ENCODE data around the gene PROX1. TPM values are rescaled to one million over a fixed set of nuclear protein-coding genes. Genes with fewer than 3 reads are reported as not detected.
A peak's percentile ranks its signal among the peaks of the same experiment; 100 is the strongest.

PROX1 gene
- total RNA-seq, 2 donors from 2014 or later, result 0.21 to 4.3 TPM

DNA sequence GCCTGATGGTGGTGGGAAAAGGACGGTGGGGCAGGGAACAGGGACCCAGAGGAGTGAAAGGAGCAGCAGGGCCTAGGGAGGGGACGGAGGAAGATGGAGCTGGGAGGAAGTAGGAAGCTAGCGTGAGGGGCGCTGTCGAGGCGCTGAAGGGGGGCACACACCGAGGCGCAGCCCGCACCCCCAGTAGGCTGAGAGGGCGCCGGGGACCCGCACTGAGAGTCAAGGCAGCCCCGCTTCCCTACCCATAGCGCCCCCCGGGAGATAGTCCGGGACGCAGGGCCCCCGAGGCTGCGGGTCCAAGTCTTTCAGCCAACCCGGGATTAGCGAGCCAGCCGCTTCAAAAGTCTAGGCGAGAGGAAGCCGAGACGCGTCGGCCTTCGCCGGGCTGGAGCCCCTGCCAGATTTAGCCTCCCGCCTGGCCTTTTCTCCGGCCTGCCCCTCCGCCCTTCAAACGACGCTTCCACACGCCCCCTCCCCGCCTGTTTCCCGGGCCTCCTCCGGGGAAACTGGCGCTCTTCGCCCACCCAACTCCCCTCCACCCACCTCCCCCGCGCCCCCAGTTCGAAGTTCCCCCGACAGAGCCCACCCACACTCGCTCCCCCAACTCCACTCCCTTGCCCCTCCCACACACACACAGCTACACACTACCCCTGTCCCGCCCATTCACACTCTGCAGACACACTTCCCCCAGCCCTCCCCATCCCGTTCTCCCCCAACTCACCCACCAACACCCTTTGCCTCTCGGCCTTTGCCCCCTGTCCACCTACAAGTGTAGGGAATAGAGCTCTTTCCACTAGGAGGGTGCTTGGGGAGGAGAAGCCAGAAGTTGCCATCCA lies 7.8 kb upstream of the PROX1 start:
- no peak overlapping the region for H3K27ac ChIP-seq
- peaks cover 21% of the 10 kb centered on the region for H3K27me3 ChIP-seq (replicated peaks; ENCODE audit: insufficient read depth)
- no peak overlapping the region for H3K4me3 ChIP-seq
- TF ChIP-seq, protein P1, sequence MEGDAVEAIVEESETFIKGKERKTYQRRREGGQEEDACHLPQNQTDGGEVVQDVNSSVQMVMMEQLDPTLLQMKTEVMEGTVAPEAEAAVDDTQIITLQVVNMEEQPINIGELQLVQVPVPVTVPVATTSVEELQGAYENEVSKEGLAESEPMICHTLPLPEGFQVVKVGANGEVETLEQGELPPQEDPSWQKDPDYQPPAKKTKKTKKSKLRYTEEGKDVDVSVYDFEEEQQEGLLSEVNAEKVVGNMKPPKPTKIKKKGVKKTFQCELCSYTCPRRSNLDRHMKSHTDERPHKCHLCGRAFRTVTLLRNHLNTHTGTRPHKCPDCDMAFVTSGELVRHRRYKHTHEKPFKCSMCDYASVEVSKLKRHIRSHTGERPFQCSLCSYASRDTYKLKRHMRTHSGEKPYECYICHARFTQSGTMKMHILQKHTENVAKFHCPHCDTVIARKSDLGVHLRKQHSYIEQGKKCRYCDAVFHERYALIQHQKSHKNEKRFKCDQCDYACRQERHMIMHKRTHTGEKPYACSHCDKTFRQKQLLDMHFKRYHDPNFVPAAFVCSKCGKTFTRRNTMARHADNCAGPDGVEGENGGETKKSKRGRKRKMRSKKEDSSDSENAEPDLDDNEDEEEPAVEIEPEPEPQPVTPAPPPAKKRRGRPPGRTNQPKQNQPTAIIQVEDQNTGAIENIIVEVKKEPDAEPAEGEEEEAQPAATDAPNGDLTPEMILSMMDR (IDR thresholded peaks at IDR 0.05), result no peak
- ATAC-seq (ENCODE audit: insufficient number of reproducible peaks, low FRiP score, low read depth) (no peak), DNase-seq (ENCODE audit: low spot score) (no peak)
- peaks cover 6 to 19% of the 10 kb centered on the region in 2 donors for H3K4me1 ChIP-seq (ENCODE audit: control insufficient read depth in 1 of 2, low read depth in 2 of 2)
- no peaks in the 10 kb centered on the region for H3K36me3 ChIP-seq
- no peaks in the 10 kb centered on the region for H3K9me3 ChIP-seq

DNA sequence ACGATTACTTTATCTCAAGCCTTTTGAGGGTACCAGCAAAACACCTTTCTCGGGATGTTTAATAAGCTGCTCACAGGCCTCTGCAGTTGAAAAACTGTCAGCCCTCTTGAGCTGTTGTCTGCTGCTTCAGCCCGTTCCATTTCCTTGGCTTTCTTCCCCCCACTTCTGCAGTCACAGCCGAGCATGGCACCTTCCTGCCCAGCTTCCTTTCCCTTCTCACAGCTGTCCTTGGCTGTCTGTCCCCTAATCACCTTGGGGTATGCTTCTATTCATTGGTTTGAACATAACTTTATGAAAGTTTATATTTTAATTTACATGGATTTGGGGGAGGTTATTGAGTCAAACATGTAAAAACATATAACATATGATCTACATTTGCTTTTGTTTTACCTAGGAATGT lies 6.9 kb upstream of the PROX1 start:
- TF ChIP-seq, protein P1 (IDR thresholded peaks at IDR 0.05), result no peak
- Histone ChIP-seq H3K27ac (no peak overlapping the region), H3K27me3 (replicated peaks; ENCODE audit: insufficient read depth) (peaks cover 31% of the 10 kb centered on the region), H3K4me3 (no peak overlapping the region), H3K4me1 (ENCODE audit: control insufficient read depth in 1 of 2, low read depth in 2 of 2) (peaks cover 9 to 27% of the 10 kb centered on the region in 2 donors), H3K36me3 (no peaks in the 10 kb centered on the region), H3K9me3 (no peaks in the 10 kb centered on the region)
- no peak for ATAC-seq (ENCODE audit: insufficient number of reproducible peaks, low FRiP score, low read depth)
- DNase-seq (ENCODE audit: low spot score), result no peak

DNA sequence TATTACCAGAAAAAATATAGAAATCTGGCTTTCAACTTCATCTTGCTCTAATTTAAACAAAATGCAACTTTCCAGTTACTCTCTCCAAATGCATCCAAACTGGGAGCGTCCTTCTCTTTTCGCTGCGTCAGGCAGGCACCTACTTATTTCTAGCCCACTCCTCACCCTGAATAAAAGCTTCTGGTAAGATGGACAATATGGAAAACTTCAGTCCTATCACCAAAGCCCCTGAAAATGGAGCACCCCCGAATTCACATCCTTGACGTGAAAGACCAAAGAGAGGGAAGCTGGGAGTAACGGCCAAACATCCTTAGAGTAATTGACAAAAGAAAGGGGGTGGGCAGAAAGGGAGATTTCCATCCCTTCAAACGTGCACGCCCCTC lies 5.5 kb upstream of the PROX1 start:
- Histone ChIP-seq H3K27ac (no peak overlapping the region), H3K9me3 (no peaks in the 10 kb centered on the region), H3K27me3 (replicated peaks; ENCODE audit: insufficient read depth) (peaks cover 36% of the 10 kb centered on the region), H3K4me1 (ENCODE audit: control insufficient read depth in 1 of 2, low read depth in 2 of 2) (peaks cover 9 to 33% of the 10 kb centered on the region in 2 donors), H3K36me3 (no peaks in the 10 kb centered on the region), H3K4me3 (no peak overlapping the region)
- ATAC-seq (ENCODE audit: insufficient number of reproducible peaks, low FRiP score, low read depth) (no peak), DNase-seq (ENCODE audit: low spot score) (no peak)
- TF ChIP-seq, protein P1 (IDR thresholded peaks at IDR 0.05), result no peak

DNA sequence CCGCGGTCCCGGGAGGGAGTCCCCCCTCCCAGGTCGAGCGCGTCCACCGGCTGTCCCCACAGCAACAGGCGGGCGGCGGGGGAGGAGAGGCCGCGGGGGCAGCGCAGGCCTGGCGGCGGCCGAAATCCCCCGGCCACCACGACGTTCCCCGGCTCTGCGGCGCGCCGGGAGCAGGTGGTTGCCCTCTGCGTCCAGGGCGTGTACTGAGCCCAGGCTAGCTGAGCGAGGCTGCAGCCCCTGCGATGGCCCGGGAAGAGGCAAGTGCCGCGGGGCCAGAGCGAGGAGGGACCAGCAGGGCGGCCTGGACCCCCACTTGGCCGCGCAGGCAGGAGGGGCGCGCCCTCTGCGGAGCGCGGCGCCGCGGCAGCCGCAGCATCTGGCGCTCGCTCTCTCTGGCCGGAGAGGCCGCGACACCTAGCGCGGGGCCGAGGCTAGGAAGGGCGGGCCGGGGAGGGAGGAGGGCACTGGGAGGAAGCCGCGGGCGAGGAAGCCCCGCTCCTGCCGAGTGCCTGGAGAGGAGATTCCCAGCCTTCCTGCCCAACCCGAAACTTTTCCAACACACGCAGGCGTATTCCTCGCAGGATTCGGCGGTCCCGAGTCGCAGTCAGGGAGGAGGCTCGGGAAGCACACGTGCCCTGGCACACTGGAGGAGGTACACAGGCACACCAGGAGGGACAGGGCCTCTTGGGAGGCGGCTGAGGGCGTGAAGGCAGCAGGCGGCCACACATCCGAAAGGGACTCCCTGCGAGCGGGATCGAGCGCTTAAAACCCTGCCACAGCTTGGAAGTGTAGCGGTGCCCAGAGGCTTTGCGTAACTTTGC lies 4.9 kb upstream of the PROX1 start:
- TF ChIP-seq, protein P1 (IDR thresholded peaks at IDR 0.05), result no peak
- Histone ChIP-seq H3K9me3 (no peaks in the 10 kb centered on the region), H3K4me3 (peak overlapping the region; percentile 58), H3K36me3 (no peaks in the 10 kb centered on the region), H3K27ac (no peak overlapping the region), H3K27me3 (replicated peaks; ENCODE audit: insufficient read depth) (peaks cover 36% of the 10 kb centered on the region), H3K4me1 (ENCODE audit: control insufficient read depth in 1 of 2, low read depth in 2 of 2) (peaks cover 9 to 33% of the 10 kb centered on the region in 2 donors)
- ATAC-seq (ENCODE audit: insufficient number of reproducible peaks, low FRiP score, low read depth), result no peak
- no peak for DNase-seq (ENCODE audit: low spot score)
